Measurements from ENCODE around the gene TNNC2. TPM values are rescaled to one million over a fixed set of nuclear protein-coding genes. Genes with fewer than 3 reads are reported as not detected.
"Not testable (repeated sequence)": the region's sequence is repeated elsewhere in the genome, so short reads cannot be mapped to it uniquely, and the experiment has no call there.

TNNC2 gene
- polyA plus RNA-seq, 4 donors, result 0.32 to 1.4 (median 0.98) TPM

- no peak for DNase-seq (ENCODE audit: low read depth in 4 of 4, low spot score in 2 of 4)
These were observed 23.1 kb upstream of the TNNC2 start for GRCh38 chr20:45850238-45850637.

GRCh38 chr20:45848969-45849582 lies 22.0 kb upstream of the TNNC2 start:
- DNase-seq (ENCODE audit: low read depth in 4 of 4, low spot score in 2 of 4), result no peak

GRCh38 chr20:45848421-45848820 lies 21.3 kb upstream of the TNNC2 start:
- DNase-seq (ENCODE audit: low read depth in 4 of 4, low spot score in 2 of 4), result no peak

GRCh38 chr20:45845452-45845851 lies 18.3 kb upstream of the TNNC2 start:
- no peak for DNase-seq (ENCODE audit: low read depth in 4 of 4, low spot score in 2 of 4)

GRCh38 chr20:45843506-45843905 lies 16.4 kb upstream of the TNNC2 start:
- no peak for DNase-seq (ENCODE audit: low read depth in 4 of 4, low spot score in 2 of 4)

GRCh38 chr20:45842169-45842812 lies 15.2 kb upstream of the TNNC2 start:
- DNase-seq (ENCODE audit: low read depth in 4 of 4, low spot score in 2 of 4), result no peak

- no peak for DNase-seq (ENCODE audit: low read depth in 4 of 4, low spot score in 2 of 4)
These were observed 14.5 kb upstream of the TNNC2 start for GRCh38 chr20:45841407-45842129.

GRCh38 chr20:45840700-45841198 lies 13.6 kb upstream of the TNNC2 start:
- DNase-seq (ENCODE audit: low read depth in 4 of 4, low spot score in 2 of 4), result no peak

GRCh38 chr20:45836841-45837240 lies 9.7 kb upstream of the TNNC2 start:
- no peak for DNase-seq (ENCODE audit: low read depth in 4 of 4, low spot score in 2 of 4)

GRCh38 chr20:45835825-45836224 lies 8.7 kb upstream of the TNNC2 start:
- DNase-seq (ENCODE audit: low read depth in 4 of 4, low spot score in 2 of 4), result no peak

- no peak for DNase-seq (ENCODE audit: low read depth in 4 of 4, low spot score in 2 of 4)
These were observed 8.2 kb upstream of the TNNC2 start for GRCh38 chr20:45835329-45835765.

GRCh38 chr20:45834797-45835161 lies 7.7 kb upstream of the TNNC2 start:
- DNase-seq (ENCODE audit: low read depth in 4 of 4, low spot score in 2 of 4), result no peak

GRCh38 chr20:45833883-45834796 lies 7.0 kb upstream of the TNNC2 start:
- DNase-seq (ENCODE audit: low read depth in 4 of 4, low spot score in 2 of 4), result peak in 3 of 4 donors; percentile 62 to 77 (median 75)

GRCh38 chr20:45833030-45833882 lies 6.1 kb upstream of the TNNC2 start, which contains the start of gene SNX21:
Gene SNX21 (plus strand): TSS chr20:45833799. CDS start chr20:45833920, 121 bp downstream.
- peak in 1 of 4 donors; percentile 75 for DNase-seq (ENCODE audit: low read depth in 4 of 4, low spot score in 2 of 4)

GRCh38 chr20:45832619-45833018 lies 5.5 kb upstream of the TNNC2 start:
- no peak for DNase-seq (ENCODE audit: low read depth in 4 of 4, low spot score in 2 of 4)

- not testable (repeated sequence) for DNase-seq (ENCODE audit: low read depth in 4 of 4, low spot score in 2 of 4)
These were observed 2.6 kb upstream of the TNNC2 start for GRCh38 chr20:45829673-45830106.

- no peak for DNase-seq (ENCODE audit: low read depth in 4 of 4, low spot score in 2 of 4)
These were observed 1.5 kb upstream of the TNNC2 start for GRCh38 chr20:45828589-45828988.

GRCh38 chr20:45827712-45828111 lies 600 bp upstream of the TNNC2 start:
- no peak for DNase-seq (ENCODE audit: low read depth in 4 of 4, low spot score in 2 of 4)

- DNase-seq (ENCODE audit: low read depth in 4 of 4, low spot score in 2 of 4), result no peak
These were observed 612 bp downstream of the TNNC2 start for GRCh38 chr20:45826381-45827019.

Data from left renal cortex interstitium (tissue), 4 donors.